A549 treated with AZD9567 at 1 μM for 4 hours (cell line): ENCODE data around the gene LRP5. TPM values are rescaled to one million over a fixed set of nuclear protein-coding genes. Genes with fewer than 3 reads are reported as not detected.

Experiments used
- total RNA-seq: library from RNA; stranded (reverse); fragments of 200-300 nt; extraction: Qiagen RNA extraction; gene quantifications from 5 replicates; pipeline ENCODE4 v1.2.3, GENCODE V29; 2022; ENCODE audit not compliant: insufficient read depth

Gene LRP5
- total RNA-seq = 30.4 to 49.3 TPM (median 47.5 TPM) in 5 replicates

GRCh38 chr11:68312117-68312779, at the start of gene LRP5:
Gene LRP5, plus strand, starts transcription at chr11:68312591. Its CDS starts 124 bp downstream, at chr11:68312715.

GRCh38 chr11:68271781-68272608, 40.4 kb upstream of the LRP5 start, which contains the start of gene C11orf24:
Gene C11orf24, minus strand, starts transcription at chr11:68271973. Its CDS starts 8,206 bp downstream, at chr11:68263767.

DNA sequence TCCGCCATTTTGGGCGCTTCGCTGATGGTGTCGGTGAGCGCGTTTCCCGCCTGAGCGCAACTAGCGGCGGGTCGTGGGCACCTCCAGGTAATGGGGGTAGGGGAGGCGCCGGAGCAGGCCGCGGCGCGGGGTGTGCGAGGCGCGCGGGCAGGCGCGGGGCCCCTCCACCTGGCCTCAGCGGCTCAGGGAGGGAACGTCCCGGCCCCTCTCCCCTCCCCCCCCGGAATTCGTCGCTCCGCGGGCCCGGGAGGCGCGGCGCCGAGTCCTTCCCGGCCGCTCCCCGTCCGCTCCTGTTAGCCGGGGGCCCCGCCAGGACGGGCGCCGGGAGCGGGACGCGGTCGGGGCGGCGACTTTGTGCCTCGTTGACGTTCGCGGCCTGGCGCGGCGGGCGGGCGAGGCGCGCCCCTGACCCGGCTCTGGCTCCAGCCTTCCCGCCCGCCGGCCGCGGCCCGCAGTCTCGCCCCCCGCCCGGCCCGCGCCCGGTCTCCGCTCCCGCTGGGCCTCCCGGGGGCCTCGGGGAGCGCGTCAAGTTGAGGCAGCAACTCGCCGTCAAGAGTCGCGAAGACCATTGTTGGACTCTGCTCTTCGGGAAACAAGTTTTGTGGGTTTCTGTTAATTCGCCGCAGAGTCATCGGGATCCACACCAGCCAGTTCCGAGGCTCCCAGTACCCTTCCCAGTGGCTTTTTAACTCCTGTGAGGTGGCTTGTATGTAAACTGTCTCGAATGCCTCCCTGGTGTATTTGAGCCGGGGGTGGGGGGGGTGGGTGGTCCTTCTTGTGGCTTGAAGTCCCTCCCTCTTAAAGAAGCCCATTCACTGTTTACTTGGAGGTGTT, 148.6 kb downstream of the LRP5 start, which contains the start of gene PPP6R3:
Gene PPP6R3, plus strand, starts transcription at position 12 of the 834 bp plus-strand sequence. CDS start 76,913 bp downstream, outside the sequence.

Other genes with a start within 250 kb of the LRP5 start
- gene CHKA, start 191.2 kb upstream of the LRP5 start, total RNA-seq = 31.2 to 38.9 TPM (median 36.6 TPM) in 5 replicates
- gene KMT5B, start 99.3 kb upstream of the LRP5 start, total RNA-seq = 17.6 to 33.3 TPM (median 20.5 TPM) in 5 replicates
- 60.7 to 74.6 TPM (median 64.9 TPM) in 5 replicates for gene C11orf24, start 40.6 kb upstream of the LRP5 start, total RNA-seq
- 47.8 to 64.3 TPM (median 57.8 TPM) in 5 replicates for gene PPP6R3, start 148.2 kb downstream of the LRP5 start, total RNA-seq